ENCODE data around the gene BICDL1.

The BICDL1 gene

GRCh38 chr12:119988472-119989360 is at the start of gene BICDL1:
Gene BICDL1 (plus strand): TSS chr12:119989236. CDS start chr12:119989869, 633 bp downstream.
- TF ChIP-seq CTCF (conservative IDR thresholded peaks at IDR 0.05; ENCODE audit: low read depth, low read length): peak; percentile 40
- peak; percentile 53 for DNase-seq (ENCODE audit: low read depth)
- H3K4me3 ChIP-seq (ENCODE audit: low read depth, low read length): peak within 1 kb of the TSS; percentile 58

- no peak overlapping the region for H3K4me3 ChIP-seq (ENCODE audit: low read depth, low read length)
- TF ChIP-seq CTCF (conservative IDR thresholded peaks at IDR 0.05; ENCODE audit: low read depth, low read length): no peak
- peak; percentile 8 for DNase-seq (ENCODE audit: low read depth)
Observed at GRCh38 chr12:119940897-119941296, 48.1 kb upstream of the BICDL1 start.

GRCh38 chr12:119942386-119942785 is 46.6 kb upstream of the BICDL1 start:
- no peak for DNase-seq (ENCODE audit: low read depth)
- TF ChIP-seq CTCF (conservative IDR thresholded peaks at IDR 0.05; ENCODE audit: low read depth, low read length): no peak
- no peak overlapping the region for H3K4me3 ChIP-seq (ENCODE audit: low read depth, low read length)

- no peak overlapping the region for H3K4me3 ChIP-seq (ENCODE audit: low read depth, low read length)
- TF ChIP-seq CTCF (conservative IDR thresholded peaks at IDR 0.05; ENCODE audit: low read depth, low read length): no peak
- DNase-seq (ENCODE audit: low read depth): no peak
Observed at GRCh38 chr12:119946213-119946612, 42.8 kb upstream of the BICDL1 start.

GRCh38 chr12:119949145-119949544 is 39.9 kb upstream of the BICDL1 start:
- no peak for DNase-seq (ENCODE audit: low read depth)
- no peak overlapping the region for H3K4me3 ChIP-seq (ENCODE audit: low read depth, low read length)
- no peak for TF ChIP-seq CTCF (conservative IDR thresholded peaks at IDR 0.05; ENCODE audit: low read depth, low read length)

- no peak for TF ChIP-seq CTCF (conservative IDR thresholded peaks at IDR 0.05; ENCODE audit: low read depth, low read length)
- H3K4me3 ChIP-seq (ENCODE audit: low read depth, low read length): no peak overlapping the region
Observed at GRCh38 chr12:119949594-119949993, 39.4 kb upstream of the BICDL1 start.

GRCh38 chr12:119956047-119956446 is 33.0 kb upstream of the BICDL1 start:
- TF ChIP-seq CTCF (conservative IDR thresholded peaks at IDR 0.05; ENCODE audit: low read depth, low read length): no peak
- peak; percentile 4 for DNase-seq (ENCODE audit: low read depth)
- no peak overlapping the region for H3K4me3 ChIP-seq (ENCODE audit: low read depth, low read length)

More at GRCh38 chr12:119949594-119949993, 39.4 kb upstream of the BICDL1 start:
- no peak for DNase-seq (ENCODE audit: low read depth)
